ENCODE results near the gene FAH. TPM values are rescaled to one million over a fixed set of nuclear protein-coding genes. Genes with fewer than 3 reads are reported as not detected.
A peak's percentile ranks its signal among the peaks of the same experiment; 100 is the strongest.

FAH gene
- total RNA-seq, 2 donors from 2014 or later: 63.6 to 103 TPM

DNA sequence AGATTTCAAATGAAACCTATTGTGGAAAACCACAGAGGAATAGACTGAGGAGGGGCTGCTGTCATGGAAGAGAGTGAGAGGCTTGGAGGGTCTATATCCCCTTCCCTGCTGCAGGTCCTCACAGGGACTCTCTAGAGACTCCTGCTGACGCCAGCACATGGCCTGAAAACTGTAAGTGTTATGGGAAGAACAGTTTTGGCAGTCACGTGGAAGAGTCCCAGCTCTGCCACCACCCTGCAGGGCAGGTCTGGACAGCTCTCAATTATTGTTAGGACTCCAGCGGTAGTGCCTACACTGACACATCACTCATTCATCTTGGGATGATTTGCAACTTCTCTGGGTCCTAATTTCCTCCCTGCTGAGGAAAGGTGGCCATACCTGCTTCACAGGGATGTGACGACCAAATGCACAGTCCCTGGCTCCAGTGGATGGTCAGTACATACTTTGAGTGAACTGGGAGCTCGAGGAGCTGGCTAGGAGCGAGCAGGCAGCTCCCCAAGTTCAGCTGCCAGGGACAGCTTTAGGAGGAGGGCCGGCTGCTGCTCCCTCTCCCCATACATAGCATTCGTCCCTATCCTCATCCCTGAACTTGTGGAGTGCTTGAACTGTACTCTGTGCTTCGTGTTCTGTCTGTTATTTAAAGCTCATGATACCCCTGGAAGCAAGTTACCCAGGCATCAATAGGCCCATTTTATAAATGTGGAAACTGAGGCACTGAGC is 50.0 kb downstream of the FAH start:
- Mint-ChIP-seq H3K27ac (no peak overlapping the region), H3K27me3 (peaks cover 30 to 45% of the 10 kb centered on the region in 2 donors), H3K36me3 (no peaks in the 10 kb centered on the region), H3K9me3 (no peaks in the 10 kb centered on the region), H3K4me1 (ENCODE audit: low read depth in 2 of 2) (no peaks in the 10 kb centered on the region), H3K4me3 (no peak overlapping the region)
- DNase-seq (ENCODE audit: low spot score) (no peak), ATAC-seq (no peak)

DNA sequence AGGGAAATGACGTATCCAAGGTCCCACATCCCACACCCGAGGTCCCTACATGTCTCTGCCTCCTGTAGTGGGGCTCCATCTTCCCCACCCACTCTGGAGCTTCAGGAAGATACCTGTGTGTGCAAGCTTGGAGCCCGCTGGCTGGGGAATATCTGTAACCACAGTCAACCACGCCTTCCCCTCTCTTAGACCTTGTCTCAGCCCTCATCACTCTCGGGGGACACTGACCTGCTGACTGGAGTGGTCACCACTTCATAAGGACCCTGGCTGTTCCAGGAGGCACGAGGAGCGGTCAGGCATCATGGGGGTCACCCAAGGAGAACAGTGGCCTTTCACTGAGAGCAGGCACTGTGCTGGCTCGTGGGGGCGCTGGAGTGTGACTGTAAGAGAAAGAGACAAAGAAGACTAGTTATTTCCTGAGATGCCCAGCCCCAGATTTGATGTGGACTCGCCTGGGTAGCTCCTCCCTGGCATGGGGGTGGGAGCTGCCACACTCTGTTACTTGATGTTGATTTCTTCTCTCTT is 50.6 kb downstream of the FAH start:
- no peak overlapping the region for H3K27ac Mint-ChIP-seq
- H3K27me3 Mint-ChIP-seq: peaks cover 30 to 44% of the 10 kb centered on the region in 2 donors
- no peaks in the 10 kb centered on the region for H3K36me3 Mint-ChIP-seq
- no peaks in the 10 kb centered on the region for H3K4me1 Mint-ChIP-seq (ENCODE audit: low read depth in 2 of 2)
- DNase-seq (ENCODE audit: low spot score) (no peak), ATAC-seq (peak; percentile 20)
- H3K9me3 Mint-ChIP-seq: no peaks in the 10 kb centered on the region
- H3K4me3 Mint-ChIP-seq: no peak overlapping the region

DNA sequence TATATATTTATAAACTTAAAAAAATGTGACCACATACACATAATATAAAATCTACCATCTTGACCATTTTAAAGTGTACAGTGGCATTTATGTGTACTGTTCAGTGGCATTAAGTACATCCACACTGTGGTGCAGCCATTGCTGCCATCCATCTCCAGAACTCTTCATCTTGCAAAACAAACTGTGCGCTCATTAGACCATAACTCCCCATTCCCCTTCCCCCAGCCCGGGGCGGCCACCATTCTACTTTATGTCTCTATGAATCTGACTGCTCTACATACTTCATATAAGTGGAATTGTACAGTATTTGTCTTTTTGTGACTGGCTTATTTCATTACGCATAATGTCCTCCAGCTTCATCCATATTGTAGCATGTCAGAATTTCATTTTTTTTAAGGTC is 51.4 kb downstream of the FAH start:
- H3K9me3 Mint-ChIP-seq: no peaks in the 10 kb centered on the region
- no peaks in the 10 kb centered on the region for H3K4me1 Mint-ChIP-seq (ENCODE audit: low read depth in 2 of 2)
- no peak overlapping the region for H3K27ac Mint-ChIP-seq
- no peak for ATAC-seq
- H3K4me3 Mint-ChIP-seq: no peak overlapping the region
- no peaks in the 10 kb centered on the region for H3K36me3 Mint-ChIP-seq
- H3K27me3 Mint-ChIP-seq: peaks cover 32 to 38% of the 10 kb centered on the region in 2 donors
- DNase-seq (ENCODE audit: low spot score): no peak

DNA sequence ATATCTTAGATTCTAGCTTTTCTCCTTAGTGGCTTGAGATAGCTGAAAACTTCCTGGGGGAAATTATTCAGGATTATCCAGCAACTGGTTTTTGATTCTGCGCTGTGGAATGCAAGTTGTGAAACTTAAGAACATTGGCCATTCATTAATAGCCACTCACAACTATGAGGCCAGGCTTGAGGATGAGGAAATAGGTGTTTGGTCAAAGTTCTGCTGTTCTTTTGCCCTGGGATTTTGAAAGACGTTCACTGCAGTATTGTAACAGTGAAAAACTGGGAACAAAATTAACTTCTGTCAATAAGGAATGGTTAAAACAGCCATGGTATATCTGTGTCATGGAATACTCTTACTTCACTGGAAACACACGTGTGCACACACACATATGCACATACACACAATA is 55.1 kb downstream of the FAH start:
- ATAC-seq: no peak
- Mint-ChIP-seq H3K4me3 (no peak overlapping the region), H3K4me1 (ENCODE audit: low read depth in 2 of 2) (no peaks in the 10 kb centered on the region), H3K27ac (no peak overlapping the region), H3K36me3 (no peaks in the 10 kb centered on the region), H3K27me3 (peaks cover 37 to 42% of the 10 kb centered on the region in 2 donors), H3K9me3 (no peaks in the 10 kb centered on the region)
- DNase-seq (ENCODE audit: low spot score): no peak

DNA sequence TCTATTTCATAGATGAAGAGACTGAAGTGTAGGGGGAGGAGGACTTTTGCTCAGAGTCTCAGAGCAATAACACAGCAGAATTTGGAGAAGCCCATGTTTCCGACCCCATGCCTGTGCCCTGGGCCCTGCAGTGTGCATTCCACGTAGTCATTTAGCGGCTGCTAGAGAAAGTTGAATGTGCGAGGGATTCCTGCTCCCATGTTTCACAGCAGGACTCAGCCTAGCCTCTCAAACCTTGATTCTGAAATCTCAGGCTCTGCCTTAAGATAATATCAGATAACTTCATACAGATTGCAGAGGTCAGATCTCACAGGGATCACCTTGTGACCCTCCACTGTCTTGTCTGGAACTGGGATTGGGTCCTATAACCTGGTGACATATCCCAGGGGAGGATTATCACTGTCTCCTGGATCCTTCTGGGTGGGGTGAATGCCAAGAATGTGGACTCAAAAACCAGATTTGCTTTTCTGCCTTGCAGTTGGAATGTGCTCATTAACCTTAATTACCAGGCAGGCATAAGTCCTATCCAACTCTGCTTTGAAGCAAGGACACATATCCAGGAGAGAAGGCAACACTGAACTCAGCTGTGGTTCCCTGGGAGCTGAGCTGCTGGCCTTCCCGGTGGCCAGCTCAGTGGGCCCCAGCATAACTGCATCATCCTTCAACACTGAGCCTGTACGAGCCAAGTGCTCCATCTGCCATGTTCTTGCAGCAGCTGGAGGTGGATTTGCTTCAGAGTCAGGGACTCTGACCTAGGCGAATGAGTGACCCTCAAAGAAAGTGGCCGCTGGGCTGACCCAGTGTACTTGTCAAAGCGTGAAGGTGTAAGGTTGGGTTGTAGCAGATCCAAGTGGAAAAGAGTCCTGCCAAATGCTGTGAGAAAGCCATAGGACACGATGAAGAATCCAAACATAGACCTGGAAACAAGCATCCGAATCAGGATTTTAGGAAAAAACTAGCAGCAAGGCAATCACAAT is 56.2 kb downstream of the FAH start:
- H3K4me1 Mint-ChIP-seq (ENCODE audit: low read depth in 2 of 2): no peaks in the 10 kb centered on the region
- no peaks in the 10 kb centered on the region for H3K36me3 Mint-ChIP-seq
- H3K27me3 Mint-ChIP-seq: peaks cover 44 to 52% of the 10 kb centered on the region in 2 donors
- no peak overlapping the region for H3K27ac Mint-ChIP-seq
- DNase-seq (ENCODE audit: low spot score) (no peak), ATAC-seq (no peak)
- H3K9me3 Mint-ChIP-seq: no peaks in the 10 kb centered on the region
- H3K4me3 Mint-ChIP-seq: no peak overlapping the region

DNA sequence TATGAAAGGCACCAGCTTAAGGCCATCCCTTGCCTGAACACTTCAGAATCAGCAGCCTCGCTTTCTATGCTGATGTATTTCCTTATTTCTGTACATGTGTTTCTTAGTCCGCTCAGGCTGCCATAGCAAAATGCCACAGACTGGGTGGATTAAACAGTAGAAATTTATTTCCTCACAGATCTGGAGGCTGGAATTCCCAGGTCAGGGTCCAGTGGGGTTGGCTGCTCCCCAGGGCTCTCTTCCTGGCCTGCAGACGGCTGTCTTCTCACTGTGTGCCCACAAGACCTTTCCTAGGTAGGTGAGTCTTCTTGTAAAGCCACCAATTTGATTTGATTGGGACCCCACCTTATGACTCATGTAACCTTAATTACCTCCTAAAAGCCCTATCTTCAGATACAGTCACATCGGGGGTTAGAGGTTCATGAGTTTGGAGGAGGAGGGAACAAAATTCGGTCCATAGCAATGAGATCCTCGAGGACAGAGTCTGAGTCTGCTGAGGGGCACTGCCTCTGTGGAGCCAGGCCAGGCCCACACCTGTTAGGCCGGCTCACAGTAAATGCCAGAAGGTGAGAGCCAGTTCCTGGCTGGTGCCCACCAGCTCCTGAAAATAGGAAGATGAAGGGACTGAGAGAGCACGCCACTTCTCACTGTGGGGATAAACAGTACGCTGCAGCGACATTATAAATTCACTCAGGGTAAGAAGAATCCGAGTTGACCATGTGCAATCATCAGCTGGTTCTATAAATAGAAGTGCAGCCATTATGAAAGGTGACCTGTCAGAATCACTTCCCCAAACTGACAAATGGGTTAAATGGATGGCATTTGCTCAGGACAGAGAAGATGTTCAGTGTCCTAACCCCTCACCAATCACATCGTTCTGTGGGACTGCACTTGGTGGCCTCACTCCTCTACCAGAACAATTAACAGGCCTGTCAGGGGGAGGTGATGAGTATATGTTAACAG is 58.1 kb downstream of the FAH start:
- H3K4me1 Mint-ChIP-seq (ENCODE audit: low read depth in 2 of 2): no peaks in the 10 kb centered on the region
- H3K27ac Mint-ChIP-seq: no peak overlapping the region
- H3K27me3 Mint-ChIP-seq: peaks cover 40 to 43% of the 10 kb centered on the region in 2 donors
- DNase-seq (ENCODE audit: low spot score): no peak
- no peak overlapping the region for H3K4me3 Mint-ChIP-seq
- H3K9me3 Mint-ChIP-seq: no peaks in the 10 kb centered on the region
- peak in 1 of 2 donors; percentile 40 for ATAC-seq
- H3K36me3 Mint-ChIP-seq: no peaks in the 10 kb centered on the region

DNA sequence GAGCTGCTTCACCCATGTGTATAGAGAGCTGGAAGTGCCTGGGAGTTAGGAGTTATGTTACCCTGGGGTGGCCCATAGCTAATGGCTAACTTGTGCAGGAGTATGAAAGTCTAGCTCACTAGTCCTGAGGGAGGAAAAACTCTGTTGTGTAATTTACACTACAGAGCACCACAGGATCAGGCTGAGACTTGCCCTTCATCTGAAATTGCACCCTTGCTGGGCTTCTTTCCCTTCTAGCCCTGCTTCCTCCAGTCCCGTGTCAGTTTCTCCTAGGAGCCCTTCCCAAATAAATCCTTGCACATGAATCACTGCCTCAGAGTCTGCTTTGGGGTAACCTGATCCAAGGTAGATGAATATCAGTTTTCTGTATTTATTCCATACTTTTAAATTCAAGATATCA is 59.2 kb downstream of the FAH start:
- Mint-ChIP-seq H3K4me3 (no peak overlapping the region), H3K9me3 (no peaks in the 10 kb centered on the region), H3K36me3 (no peaks in the 10 kb centered on the region), H3K4me1 (ENCODE audit: low read depth in 2 of 2) (no peaks in the 10 kb centered on the region), H3K27ac (no peak overlapping the region), H3K27me3 (peaks cover 32 to 35% of the 10 kb centered on the region in 2 donors)
- DNase-seq (ENCODE audit: low spot score) (no peak), ATAC-seq (no peak)

DNA sequence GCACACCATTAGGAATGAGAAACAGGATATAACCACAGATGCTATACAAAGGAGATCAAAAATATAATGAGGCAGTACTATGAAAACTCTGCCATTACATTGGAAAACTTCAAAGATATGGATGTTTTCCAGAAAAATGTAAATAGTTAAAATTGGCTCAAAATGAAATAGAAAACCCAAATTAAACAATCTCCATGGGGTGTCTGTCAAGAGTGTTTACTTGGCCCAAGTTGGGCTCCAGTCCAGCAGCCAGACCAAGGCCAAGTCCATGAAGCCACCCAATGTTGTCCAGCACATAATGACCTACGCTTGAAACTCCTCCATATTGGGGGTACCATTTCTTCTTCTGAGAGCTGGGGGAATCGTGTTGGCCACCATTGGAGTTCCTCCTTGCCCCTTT is 62.1 kb downstream of the FAH start:
- no peak overlapping the region for H3K4me3 Mint-ChIP-seq
- H3K4me1 Mint-ChIP-seq (ENCODE audit: low read depth in 2 of 2): no peaks in the 10 kb centered on the region
- H3K27me3 Mint-ChIP-seq: peaks cover 23 to 28% of the 10 kb centered on the region in 2 donors
- H3K36me3 Mint-ChIP-seq: no peaks in the 10 kb centered on the region
- DNase-seq (ENCODE audit: low spot score) (no peak), ATAC-seq (no peak)
- no peak overlapping the region for H3K27ac Mint-ChIP-seq
- no peaks in the 10 kb centered on the region for H3K9me3 Mint-ChIP-seq

DNA sequence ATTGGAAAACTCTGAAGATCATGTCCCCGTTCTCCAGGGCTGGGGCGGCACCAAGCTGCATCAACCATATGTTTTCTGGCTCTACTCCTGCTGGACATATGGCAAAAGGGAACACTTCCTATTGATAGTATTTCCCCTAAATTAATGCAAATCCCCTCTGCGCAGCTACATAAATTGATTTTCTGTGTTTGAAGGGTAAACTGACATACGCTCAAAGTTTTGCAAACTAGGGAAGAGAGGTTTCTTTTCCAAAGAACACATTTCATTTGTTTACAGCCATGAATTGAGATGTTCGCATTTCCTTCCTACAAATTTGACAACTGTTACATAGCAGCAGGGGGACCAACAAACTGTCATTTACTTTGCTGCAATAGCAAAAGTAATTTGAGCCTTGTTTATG is 63.3 kb downstream of the FAH start:
- ATAC-seq (no peak), DNase-seq (ENCODE audit: low spot score) (no peak)
- Mint-ChIP-seq H3K4me3 (no peak overlapping the region), H3K27me3 (peaks cover 20 to 28% of the 10 kb centered on the region in 2 donors), H3K9me3 (no peaks in the 10 kb centered on the region), H3K27ac (no peak overlapping the region), H3K4me1 (ENCODE audit: low read depth in 2 of 2) (no peaks in the 10 kb centered on the region), H3K36me3 (no peaks in the 10 kb centered on the region)

DNA sequence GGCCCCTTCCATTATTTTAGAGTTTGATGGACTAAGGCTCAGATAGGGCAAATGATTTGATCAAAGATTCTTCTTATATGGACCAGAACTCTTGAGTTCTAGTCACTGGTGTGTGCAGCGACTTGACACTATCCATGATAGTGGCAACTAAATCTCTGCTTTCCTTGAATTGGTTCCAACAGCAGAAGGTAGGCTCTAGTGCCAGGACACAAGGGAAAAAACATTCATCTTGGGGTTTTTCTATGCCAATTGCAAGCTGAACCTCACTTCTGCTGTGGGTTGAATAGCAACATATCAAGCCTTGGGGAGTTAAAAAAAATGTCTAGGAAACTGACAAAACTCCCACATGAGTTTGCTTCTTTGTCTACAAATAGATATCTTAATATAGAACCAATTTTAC is 64.1 kb downstream of the FAH start:
- Mint-ChIP-seq H3K27ac (no peak overlapping the region), H3K27me3 (peaks cover 20 to 28% of the 10 kb centered on the region in 2 donors), H3K4me1 (ENCODE audit: low read depth in 2 of 2) (no peaks in the 10 kb centered on the region), H3K36me3 (no peaks in the 10 kb centered on the region), H3K4me3 (no peak overlapping the region), H3K9me3 (no peaks in the 10 kb centered on the region)
- ATAC-seq: no peak
- DNase-seq (ENCODE audit: low spot score): no peak

DNA sequence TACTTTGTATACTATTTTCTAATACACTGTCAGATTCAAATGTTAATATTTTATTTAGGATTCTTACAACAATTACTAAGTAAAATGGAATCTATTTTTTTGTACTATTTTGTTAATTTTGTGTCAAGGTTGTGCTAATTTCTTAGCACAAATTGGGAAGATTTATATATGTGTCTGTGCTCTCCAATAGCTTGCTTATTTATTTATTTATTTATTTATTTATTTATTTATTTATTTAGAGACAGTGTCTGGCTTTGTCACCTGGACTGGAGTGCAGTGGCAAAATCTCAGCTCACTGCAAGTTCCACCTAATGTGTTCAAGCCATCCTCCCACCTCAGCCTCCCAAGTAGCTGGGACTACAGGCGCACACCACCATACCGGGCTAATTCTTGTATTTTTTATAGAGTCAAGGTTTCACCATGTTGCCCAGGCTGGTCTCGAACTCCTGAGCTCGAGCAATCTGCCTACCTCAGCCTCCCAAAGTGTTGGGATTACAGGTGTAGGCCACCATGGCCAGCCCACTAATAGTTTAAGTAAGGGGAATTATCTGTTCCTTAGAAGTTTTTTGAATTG is 64.6 kb downstream of the FAH start:
- DNase-seq (ENCODE audit: low spot score) (no peak), ATAC-seq (no peak)
- no peaks in the 10 kb centered on the region for H3K4me1 Mint-ChIP-seq (ENCODE audit: low read depth in 2 of 2)
- H3K27me3 Mint-ChIP-seq: peaks cover 20 to 27% of the 10 kb centered on the region in 2 donors
- no peaks in the 10 kb centered on the region for H3K36me3 Mint-ChIP-seq
- no peak overlapping the region for H3K4me3 Mint-ChIP-seq
- no peak overlapping the region for H3K27ac Mint-ChIP-seq
- no peaks in the 10 kb centered on the region for H3K9me3 Mint-ChIP-seq

DNA sequence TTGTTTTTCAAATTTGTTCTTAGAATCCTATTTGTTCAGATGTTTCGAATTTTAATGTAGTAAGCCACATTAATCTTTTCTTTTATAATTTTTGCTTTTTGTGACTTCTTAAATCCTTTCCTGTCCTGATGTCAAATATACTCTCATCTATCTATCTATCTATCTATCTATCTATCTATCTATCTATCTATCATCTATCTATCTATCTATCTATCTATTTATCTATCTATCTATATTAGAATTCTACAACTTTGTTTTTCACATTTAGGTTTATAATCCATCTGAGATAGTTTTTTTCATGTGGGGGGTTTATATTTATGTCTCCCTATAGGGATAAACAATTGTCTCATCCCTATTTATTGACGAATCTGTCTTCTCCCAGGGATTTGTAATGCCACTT is 67.2 kb downstream of the FAH start:
- Mint-ChIP-seq H3K27me3 (peaks cover 11 to 25% of the 10 kb centered on the region in 2 donors), H3K27ac (no peak overlapping the region), H3K4me1 (ENCODE audit: low read depth in 2 of 2) (no peaks in the 10 kb centered on the region), H3K9me3 (no peaks in the 10 kb centered on the region), H3K4me3 (no peak overlapping the region), H3K36me3 (no peaks in the 10 kb centered on the region)
- DNase-seq (ENCODE audit: low spot score) (no peak), ATAC-seq (no peak)

Data from natural killer cell treated with Interleukin-12 subunit alpha and Interleukin-12 subunit beta and Interleukin-15 and Interleukin-18, amount 100 ng/mL, for 72 hours (primary cell).